Neuronal stem cell (in vitro differentiated cells): ENCODE data around the gene SNCA.

Experiments
- DNase-seq: peaks from one replicate; pipeline ENCODE4 v3.0.0-alpha.2; 2013; ENCODE audit warnings: low spot score
- H2AFZ ChIP-seq: one replicate; pipeline ENCODE4 v1.6.1; 2013; ENCODE audit warnings: mild to moderate bottlenecking, low read length, inconsistent platforms
- H2AK5ac ChIP-seq: 2 replicates; pipeline ENCODE4 v1.6.1; 2013; ENCODE audit warnings: low read depth, mild to moderate bottlenecking, inconsistent platforms, low read length, moderate library complexity, mixed read lengths
- H2BK120ac ChIP-seq: 2 replicates; pipeline ENCODE4 v1.6.1; 2013; ENCODE audit warnings: low read depth, mild to moderate bottlenecking, inconsistent platforms, low read length, moderate library complexity, mixed read lengths
- H2BK12ac ChIP-seq: one replicate; pipeline ENCODE4 v1.6.1; 2013; ENCODE audit warnings: low read length, inconsistent platforms
- H2BK15ac ChIP-seq: 2 replicates; pipeline ENCODE4 v1.6.1; 2013; ENCODE audit warnings: mild to moderate bottlenecking, low read length, inconsistent platforms, mixed read lengths
- H2BK5ac ChIP-seq: one replicate; pipeline ENCODE4 v1.6.1; 2013; ENCODE audit warnings: inconsistent platforms, mild to moderate bottlenecking, low read length, moderate library complexity
- H3K14ac ChIP-seq: one replicate; pipeline ENCODE4 v1.6.1; 2013; ENCODE audit warnings: low read length, inconsistent platforms
- H3K18ac ChIP-seq: 2 replicates; pipeline ENCODE4 v1.6.1; 2013; ENCODE audit warnings: low read length, inconsistent platforms
- H3K23ac ChIP-seq: 2 replicates; pipeline ENCODE4 v1.6.1; 2013; ENCODE audit warnings: low read depth, mild to moderate bottlenecking, mixed read lengths, low read length, inconsistent platforms; ENCODE audit not compliant: poor library complexity
- H3K27ac ChIP-seq: replicated peaks from 3 replicates; pipeline ENCODE4 v1.5.1; 2013; ENCODE audit warnings: low read length, inconsistent platforms
- H3K27me3 ChIP-seq, 3 experiments: 2 replicates each; pipeline ENCODE4 v1.6.1; 2013; ENCODE audit warnings: low read length in 3 of 3, mild to moderate bottlenecking in 2 of 3, inconsistent platforms in 1 of 3, low read depth in 1 of 3, mixed read lengths in 1 of 3, moderate library complexity in 1 of 3; ENCODE audit not compliant: control insufficient read depth in 3 of 3, insufficient read depth in 3 of 3
- H3K36me3 ChIP-seq, 2 donors: replicated peaks in 1 of 2; 2 replicates each; pipeline ENCODE4 v1.6.1; 2013; ENCODE audit warnings: low read length in 2 of 2; ENCODE audit not compliant: control insufficient read depth in 2 of 2, insufficient read depth in 2 of 2
- H3K4ac ChIP-seq: 2 replicates; pipeline ENCODE4 v1.6.1; 2013; ENCODE audit warnings: inconsistent platforms, mild to moderate bottlenecking, low read length, moderate library complexity
- H3K4me1 ChIP-seq, 2 donors: 1 replicate in 1 of 2; 2 replicates in 1 of 2; pipeline ENCODE4 v1.6.1; 2013; ENCODE audit warnings: low read length in 2 of 2, low read depth in 1 of 2; ENCODE audit not compliant: control insufficient read depth in 2 of 2, insufficient read depth in 1 of 2
- H3K4me2 ChIP-seq: one replicate; pipeline ENCODE4 v1.6.1; 2013; ENCODE audit warnings: mild to moderate bottlenecking, low read length, inconsistent platforms; ENCODE audit not compliant: insufficient read depth, poor library complexity, severe bottlenecking
- H3K4me3 ChIP-seq, 2 donors: 2 replicates each; pipeline ENCODE4 v1.5.1; 2013; ENCODE audit warnings: low read length in 2 of 2, mild to moderate bottlenecking in 2 of 2, inconsistent platforms in 1 of 2, moderate library complexity in 1 of 2
- H3K79me1 ChIP-seq: one replicate; pipeline ENCODE4 v1.6.1; 2013; ENCODE audit warnings: low read depth, mild to moderate bottlenecking, inconsistent platforms, low read length, moderate library complexity
- H3K9ac ChIP-seq: one replicate; pipeline ENCODE4 v1.6.1; 2013; ENCODE audit warnings: mild to moderate bottlenecking, low read depth, low read length, inconsistent platforms; ENCODE audit not compliant: poor library complexity
- H3K9me3 ChIP-seq, 2 donors: replicated peaks in 1 of 2; 2 replicates each; pipeline versions ENCODE3 to v1.6.1; 2013; ENCODE audit warnings: low read length in 2 of 2, mild to moderate bottlenecking in 2 of 2, inconsistent platforms in 1 of 2, low read depth in 1 of 2, mixed read lengths in 1 of 2, moderate library complexity in 1 of 2; ENCODE audit not compliant: control insufficient read depth in 2 of 2, insufficient read depth in 1 of 2
- H4K8ac ChIP-seq: one replicate; pipeline ENCODE4 v1.6.1; 2013; ENCODE audit warnings: low read depth, mild to moderate bottlenecking, inconsistent platforms, low read length, moderate library complexity
- H4K91ac ChIP-seq: one replicate; pipeline ENCODE4 v1.6.1; 2013; ENCODE audit warnings: low read length, low read depth, mild to moderate bottlenecking, inconsistent platforms; ENCODE audit not compliant: poor library complexity
- WGBS, 2 donors: extraction: QIAGEN DNeasy Blood & Tissue Kit; methylation state at CpG; one replicate each; pipeline ENCODE4 v1.1.7; 2013; ENCODE audit warnings: missing lambda C conversion rate in 2 of 2, mixed read lengths in 1 of 2; ENCODE audit not compliant: insufficient read length in 2 of 2, insufficient replicate concordance in 1 of 2; ENCODE audit errors: extremely low coverage in 2 of 2; 5-methylcytosine and 5-hydroxymethylcytosine counted together

SNCA gene

GRCh38 chr4:89767924-89768323 lies 69.0 kb downstream of the SNCA start:
- H2BK12ac ChIP-seq, result no peak overlapping the region
- H3K4ac ChIP-seq, result no peak overlapping the region
- H4K91ac ChIP-seq, result no peak overlapping the region
- H2BK120ac ChIP-seq, result no peak overlapping the region
- H4K8ac ChIP-seq, result no peak overlapping the region
- H2AFZ ChIP-seq, result no peak overlapping the region
- no peak overlapping the region for H3K4me3 ChIP-seq
- DNase-seq, result no peak
- no peaks in the 10 kb centered on the region for H3K9me3 ChIP-seq
- no peak overlapping the region for H3K4me2 ChIP-seq
- no peak overlapping the region for H2BK15ac ChIP-seq
- no peak overlapping the region for H3K23ac ChIP-seq
- H3K4me1 ChIP-seq, result peaks cover 2% of the 10 kb centered on the region in 2 donors
- no peak overlapping the region for H3K18ac ChIP-seq
- H3K27ac ChIP-seq, result no peak overlapping the region
- H3K79me1 ChIP-seq, result no peaks in the 10 kb centered on the region
- no peak overlapping the region for H3K14ac ChIP-seq
- no peak overlapping the region for H2BK5ac ChIP-seq
- no peak overlapping the region for H2AK5ac ChIP-seq
- no peaks in the 10 kb centered on the region for H3K36me3 ChIP-seq
- H3K27me3 ChIP-seq, result no peaks in the 10 kb centered on the region
- H3K9ac ChIP-seq, result no peak overlapping the region

- no peak overlapping the region for H4K91ac ChIP-seq
- no peak overlapping the region for H3K4me3 ChIP-seq
- H3K36me3 ChIP-seq, result no peaks in the 10 kb centered on the region
- peaks cover 2% of the 10 kb centered on the region in 2 donors for H3K4me1 ChIP-seq
- H3K27ac ChIP-seq, result no peak overlapping the region
- H3K4me2 ChIP-seq, result no peak overlapping the region
- H3K27me3 ChIP-seq, result no peaks in the 10 kb centered on the region
- no peak overlapping the region for H2BK120ac ChIP-seq
- H3K9ac ChIP-seq, result no peak overlapping the region
- no peak overlapping the region for H2AFZ ChIP-seq
- no peak overlapping the region for H3K18ac ChIP-seq
- no peak overlapping the region for H3K14ac ChIP-seq
- no peak overlapping the region for H2BK12ac ChIP-seq
- H3K4ac ChIP-seq, result no peak overlapping the region
- no peak for DNase-seq
- no peak overlapping the region for H2BK5ac ChIP-seq
- H2AK5ac ChIP-seq, result no peak overlapping the region
- H3K79me1 ChIP-seq, result no peaks in the 10 kb centered on the region
- no peaks in the 10 kb centered on the region for H3K9me3 ChIP-seq
- no peak overlapping the region for H3K23ac ChIP-seq
- no peak overlapping the region for H2BK15ac ChIP-seq
- WGBS, 2 donors, result no CpG with 5 or more reads among the region's 2 CpGs
- H4K8ac ChIP-seq, result no peak overlapping the region
These were observed 71.0 kb downstream of the SNCA start for GRCh38 chr4:89765966-89766365.

- no peak overlapping the region for H3K9ac ChIP-seq
- H3K4ac ChIP-seq, result no peak overlapping the region
- H3K14ac ChIP-seq, result no peak overlapping the region
- no peaks in the 10 kb centered on the region for H3K9me3 ChIP-seq
- H2AK5ac ChIP-seq, result no peak overlapping the region
- no CpG with 5 or more reads among the region's 2 CpGs for WGBS, 2 donors
- H3K27ac ChIP-seq, result no peak overlapping the region
- H2BK5ac ChIP-seq, result no peak overlapping the region
- H3K27me3 ChIP-seq, result no peaks in the 10 kb centered on the region
- no peak overlapping the region for H2BK12ac ChIP-seq
- no peak overlapping the region for H3K18ac ChIP-seq
- no peak overlapping the region for H3K4me2 ChIP-seq
- no peak overlapping the region for H2BK120ac ChIP-seq
- no peak overlapping the region for H3K4me3 ChIP-seq
- H4K8ac ChIP-seq, result no peak overlapping the region
- no peak overlapping the region for H3K23ac ChIP-seq
- H2BK15ac ChIP-seq, result no peak overlapping the region
- H3K79me1 ChIP-seq, result no peaks in the 10 kb centered on the region
- no peak overlapping the region for H4K91ac ChIP-seq
- peaks cover 2% of the 10 kb centered on the region in 2 donors for H3K4me1 ChIP-seq
- DNase-seq, result no peak
- no peaks in the 10 kb centered on the region for H3K36me3 ChIP-seq
- H2AFZ ChIP-seq, result no peak overlapping the region
These were observed 71.4 kb downstream of the SNCA start for GRCh38 chr4:89765528-89765927.

GRCh38 chr4:89762311-89762710 lies 74.7 kb downstream of the SNCA start:
- Histone ChIP-seq H3K27me3 (no peaks in the 10 kb centered on the region), H3K27ac (no peak overlapping the region), H3K4me2 (no peak overlapping the region), H3K4me3 (no peak overlapping the region), H3K9ac (no peak overlapping the region), H3K4ac (no peak overlapping the region), H2AFZ (no peak overlapping the region), H3K36me3 (no peaks in the 10 kb centered on the region), H2BK12ac (no peak overlapping the region), H3K14ac (no peak overlapping the region), H2BK5ac (no peak overlapping the region), H3K4me1 (peaks cover 2% of the 10 kb centered on the region in 2 donors), H3K9me3 (no peaks in the 10 kb centered on the region), H2BK120ac (no peak overlapping the region), H2AK5ac (no peak overlapping the region), H3K23ac (no peak overlapping the region), H3K18ac (no peak overlapping the region), H2BK15ac (no peak overlapping the region), H4K8ac (no peak overlapping the region), H4K91ac (no peak overlapping the region), H3K79me1 (no peaks in the 10 kb centered on the region)
- WGBS, 2 donors, result no CpG with 5 or more reads among the region's 3 CpGs
- no peak for DNase-seq
